Measurements from ENCODE around the gene TACSTD2.

DNA sequence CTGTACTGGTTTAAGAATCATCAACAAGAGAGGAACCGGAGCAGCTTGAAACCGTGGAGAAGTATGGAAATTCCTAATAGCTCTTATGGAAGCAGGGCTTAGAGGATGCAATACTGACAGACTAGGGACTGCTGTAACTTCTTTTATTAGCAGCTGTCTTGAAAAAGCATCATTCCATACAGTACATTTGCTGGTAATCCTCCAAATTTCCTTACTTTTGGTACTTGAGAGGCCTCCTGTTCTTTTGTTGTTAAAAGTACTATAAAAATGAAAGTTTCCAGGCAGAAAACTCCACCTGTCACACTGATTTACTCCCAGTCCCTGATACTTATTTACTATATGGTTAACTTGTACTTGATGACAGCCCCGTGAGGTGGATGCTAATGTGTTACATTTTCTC, 38.2 kb downstream of the TACSTD2 start:
- TF ChIP-seq, protein P1, sequence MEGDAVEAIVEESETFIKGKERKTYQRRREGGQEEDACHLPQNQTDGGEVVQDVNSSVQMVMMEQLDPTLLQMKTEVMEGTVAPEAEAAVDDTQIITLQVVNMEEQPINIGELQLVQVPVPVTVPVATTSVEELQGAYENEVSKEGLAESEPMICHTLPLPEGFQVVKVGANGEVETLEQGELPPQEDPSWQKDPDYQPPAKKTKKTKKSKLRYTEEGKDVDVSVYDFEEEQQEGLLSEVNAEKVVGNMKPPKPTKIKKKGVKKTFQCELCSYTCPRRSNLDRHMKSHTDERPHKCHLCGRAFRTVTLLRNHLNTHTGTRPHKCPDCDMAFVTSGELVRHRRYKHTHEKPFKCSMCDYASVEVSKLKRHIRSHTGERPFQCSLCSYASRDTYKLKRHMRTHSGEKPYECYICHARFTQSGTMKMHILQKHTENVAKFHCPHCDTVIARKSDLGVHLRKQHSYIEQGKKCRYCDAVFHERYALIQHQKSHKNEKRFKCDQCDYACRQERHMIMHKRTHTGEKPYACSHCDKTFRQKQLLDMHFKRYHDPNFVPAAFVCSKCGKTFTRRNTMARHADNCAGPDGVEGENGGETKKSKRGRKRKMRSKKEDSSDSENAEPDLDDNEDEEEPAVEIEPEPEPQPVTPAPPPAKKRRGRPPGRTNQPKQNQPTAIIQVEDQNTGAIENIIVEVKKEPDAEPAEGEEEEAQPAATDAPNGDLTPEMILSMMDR (IDR thresholded peaks at IDR 0.05; ENCODE audit: poor library complexity, severe bottlenecking) = no peak
- TF ChIP-seq POLR2AphosphoS5 (IDR thresholded peaks at IDR 0.05) = no peak
